HG02588 (cell line): ENCODE measurements around the gene TJP2.
A peak's percentile ranks its signal among the peaks of the same experiment; 100 is the strongest.
"Not testable (repeated sequence)": the region's sequence is repeated elsewhere in the genome, so short reads cannot be mapped to it uniquely, and the experiment has no call there.

Experiments used
- ATAC-seq: cut with Tn5 transposase; IDR thresholded peaks from one replicate; pipeline ENCODE4 v1.9.1; 2021; ENCODE audit warnings: mild to moderate bottlenecking, moderate library complexity; ENCODE audit not compliant: unreplicated experiment

TJP2 gene

GRCh38 chr9:69279084-69279731 lies 105.1 kb downstream of the TJP2 start:
- peak; percentile 69 for ATAC-seq

DNA sequence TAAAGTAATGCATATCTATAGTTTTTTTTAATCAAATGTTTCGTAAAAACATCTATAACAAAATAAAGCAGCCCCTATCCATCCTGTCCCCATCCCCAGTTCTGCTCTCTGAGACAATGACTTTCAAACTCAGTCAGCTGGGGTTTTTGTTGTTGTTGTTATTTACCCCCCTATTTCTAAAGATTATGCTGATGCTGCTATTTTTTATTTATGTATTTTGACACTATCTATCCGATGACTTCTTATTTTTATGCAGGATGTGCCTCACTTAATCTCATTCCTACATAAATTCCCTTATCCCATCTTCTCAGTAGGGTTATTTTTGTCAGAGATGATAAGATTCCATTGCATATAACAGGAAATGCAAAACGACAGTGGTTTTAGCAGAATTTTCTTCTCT lies 105.7 kb downstream of the TJP2 start:
- ATAC-seq = no peak

DNA sequence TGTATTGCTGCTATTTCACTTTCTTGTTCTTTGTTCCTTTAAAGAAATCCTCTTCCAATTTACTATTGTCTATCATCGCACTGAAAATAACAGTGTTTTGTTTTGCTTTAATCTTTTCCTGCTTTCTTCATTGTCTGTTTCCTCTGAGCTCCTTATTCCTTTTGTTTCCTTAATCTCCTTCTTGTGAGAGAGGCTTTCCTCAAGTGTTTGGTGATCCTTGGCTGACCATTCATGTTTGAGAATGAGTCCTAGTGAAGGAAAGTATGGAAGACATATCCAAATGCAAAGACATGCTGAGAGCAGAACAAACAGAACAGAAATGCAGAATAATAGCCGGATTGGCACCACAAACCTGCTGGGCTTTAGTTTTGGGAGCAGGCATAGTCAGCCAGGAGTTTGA lies 108.9 kb downstream of the TJP2 start:
- ATAC-seq = no peak

- ATAC-seq = no peak
Measured at GRCh38 chr9:69292078-69292477, 118.0 kb downstream of the TJP2 start.

DNA sequence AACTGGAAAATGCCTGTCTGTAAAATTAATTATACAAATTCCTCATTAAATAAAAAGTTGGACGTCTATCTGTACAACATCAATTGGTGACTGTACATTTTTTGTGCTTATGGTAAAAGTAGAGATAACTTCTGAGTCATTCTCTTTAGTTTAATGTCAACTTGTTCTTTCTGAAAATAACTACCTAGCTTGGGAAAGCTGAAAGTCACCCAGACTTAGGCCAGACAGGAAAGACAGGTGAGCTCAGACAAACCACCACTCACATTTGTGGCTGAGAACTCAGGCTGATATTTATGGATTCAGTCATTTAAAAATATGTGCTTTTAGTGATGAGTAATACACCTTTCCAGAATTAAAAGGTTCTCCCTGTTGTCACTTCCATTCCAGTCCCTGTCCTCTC lies 119.1 kb downstream of the TJP2 start:
- no peak for ATAC-seq

DNA sequence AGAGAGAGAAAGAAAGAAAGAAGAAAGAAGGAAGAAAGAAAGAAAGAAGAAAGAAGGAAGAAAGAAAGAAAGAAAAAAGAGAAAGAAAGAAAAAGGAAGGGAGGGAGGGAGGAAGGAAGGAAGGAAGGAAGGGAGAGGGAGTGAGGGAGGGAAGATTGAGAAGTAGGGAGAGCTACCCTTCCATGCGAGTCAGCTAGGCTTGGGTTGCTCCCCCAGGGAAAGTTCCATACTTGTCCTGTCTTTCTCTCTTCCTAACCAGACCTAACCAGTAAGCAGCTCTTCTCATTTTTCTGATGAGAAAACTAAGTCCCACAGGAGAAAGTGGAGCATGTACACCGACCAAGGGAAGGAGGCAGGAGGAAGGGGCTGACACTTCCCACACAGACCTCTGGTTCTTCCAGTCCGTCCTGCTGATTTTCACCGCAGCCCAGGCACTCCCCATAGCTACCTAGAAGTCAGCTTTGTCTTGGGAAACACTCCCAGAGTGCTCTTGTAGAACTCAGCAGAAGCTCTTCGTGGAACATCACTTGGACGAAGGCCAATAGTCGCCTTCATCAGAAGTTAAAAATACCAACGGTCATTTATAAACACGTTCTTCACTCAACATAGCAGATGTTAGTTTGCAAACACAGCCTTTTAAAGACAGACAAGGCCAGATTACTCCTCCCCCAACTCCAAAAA lies 121.9 kb downstream of the TJP2 start:
- no peak for ATAC-seq

DNA sequence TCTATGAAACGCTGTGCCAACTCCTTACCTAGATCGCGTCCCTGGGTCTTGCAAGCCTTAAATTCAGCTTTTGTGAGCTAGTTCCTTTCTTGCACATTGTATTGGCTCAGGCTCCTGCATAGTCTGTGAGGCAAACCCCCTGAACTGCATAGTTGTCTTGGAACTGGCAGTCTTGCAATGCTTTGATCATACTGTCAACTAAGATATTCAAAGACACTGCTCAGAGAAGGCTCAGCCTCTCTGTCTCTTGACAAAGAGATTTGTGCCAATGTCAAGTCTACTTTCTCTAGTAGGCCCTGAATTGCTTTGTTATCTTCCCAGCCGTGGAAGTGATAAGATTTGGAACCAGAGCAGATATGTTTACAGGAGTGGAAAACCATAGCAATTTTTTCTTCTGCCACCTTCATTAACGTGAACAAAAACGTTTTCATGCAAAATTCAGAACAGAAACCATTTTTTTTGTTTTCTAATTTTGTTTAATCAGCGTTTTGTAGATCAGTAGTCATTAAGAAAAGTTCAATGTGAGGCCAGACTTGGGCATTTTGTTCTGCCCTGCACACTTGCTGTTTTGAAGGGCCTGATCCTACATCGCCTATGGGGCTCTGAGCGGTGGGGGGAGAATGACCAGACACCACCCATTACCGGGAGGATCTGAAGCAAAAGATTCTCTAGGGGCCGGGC lies 123.4 kb downstream of the TJP2 start:
- ATAC-seq = no peak

GRCh38 chr9:69299315-69299714 lies 125.2 kb downstream of the TJP2 start:
- ATAC-seq = no peak

DNA sequence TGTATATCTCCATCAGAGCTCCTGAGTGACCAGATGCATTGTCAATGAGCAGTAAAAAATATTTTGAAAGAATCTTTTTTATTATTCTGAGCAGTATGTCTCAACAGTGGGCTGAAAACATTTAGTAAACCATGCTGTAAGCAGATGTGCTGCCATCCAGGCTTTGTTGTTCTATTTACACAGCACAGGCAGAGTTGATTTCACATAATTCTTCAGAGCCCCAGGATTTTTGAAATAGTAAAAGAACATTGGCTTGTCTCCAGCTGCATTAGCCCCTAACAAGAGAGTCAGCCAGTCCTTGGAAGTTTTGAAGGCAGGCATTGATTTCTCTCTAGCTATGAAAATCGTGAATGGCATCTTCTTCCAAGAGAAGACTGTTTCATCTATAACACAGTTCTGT lies 125.7 kb downstream of the TJP2 start:
- ATAC-seq = no peak

GRCh38 chr9:69303331-69303730 lies 129.3 kb downstream of the TJP2 start:
- ATAC-seq = no peak

DNA sequence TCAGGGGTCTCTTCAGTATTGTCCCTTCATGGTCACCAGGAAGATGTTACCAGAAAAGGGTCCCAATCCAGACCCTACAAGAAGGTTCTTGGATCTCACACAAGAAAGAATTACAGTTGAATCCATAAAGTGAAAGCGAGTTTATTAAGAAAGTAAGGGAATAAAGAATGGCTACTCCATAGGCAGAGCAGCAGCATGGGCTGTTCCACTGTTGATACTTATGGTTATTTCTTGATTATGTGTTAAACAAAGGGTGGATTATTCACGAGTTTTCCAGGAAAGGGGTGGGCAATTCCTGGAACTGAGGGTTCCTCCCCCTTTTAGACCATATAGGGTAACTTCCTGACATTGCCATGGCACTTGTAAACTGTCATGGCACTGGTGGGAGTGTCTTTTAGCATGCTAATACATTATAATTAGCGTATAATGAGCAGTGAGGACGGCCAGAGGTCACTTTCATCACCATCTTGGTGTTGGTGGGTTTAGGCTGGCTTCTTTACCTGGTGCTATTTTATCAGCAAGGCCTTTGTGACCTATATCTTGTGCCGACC lies 132.9 kb downstream of the TJP2 start:
- ATAC-seq = not testable (repeated sequence)

DNA sequence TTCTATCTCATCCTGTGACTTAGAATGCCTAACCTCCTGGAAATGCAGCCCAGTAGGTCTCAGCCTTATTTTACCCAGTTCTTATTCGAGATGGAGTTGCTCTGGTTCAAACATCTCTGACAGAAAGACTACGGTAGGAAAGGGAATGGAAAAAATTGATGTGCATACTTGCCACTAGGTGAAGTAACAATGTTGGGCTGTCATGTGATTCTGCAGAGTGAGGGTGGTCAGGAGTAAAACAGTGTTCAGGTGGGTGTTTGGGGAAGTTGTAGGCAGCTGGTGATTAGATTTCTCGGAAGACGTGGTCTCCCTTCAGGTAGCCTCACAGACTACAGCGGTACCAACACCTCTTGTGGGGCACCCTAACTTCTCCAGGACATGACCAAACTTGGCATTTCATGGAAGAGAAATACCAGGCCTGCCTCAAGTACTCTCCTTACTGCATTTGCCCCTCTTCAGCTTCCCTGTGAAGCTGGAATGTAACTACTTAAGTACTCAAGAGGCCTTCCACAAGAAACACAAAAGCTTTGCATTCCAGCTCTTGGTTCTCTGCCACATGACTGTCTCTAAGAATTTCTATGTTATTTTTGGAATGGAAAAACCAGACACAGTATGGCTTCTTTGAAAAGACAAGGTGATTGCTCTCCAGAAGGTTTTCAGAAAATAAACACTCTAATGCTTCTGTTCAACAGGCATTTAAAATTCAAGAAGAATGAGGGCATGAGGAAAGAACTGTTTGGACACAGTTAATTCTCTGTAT lies 133.5 kb downstream of the TJP2 start:
- ATAC-seq = no peak

GRCh38 chr9:69308206-69308931 lies 134.3 kb downstream of the TJP2 start:
- no peak for ATAC-seq

GRCh38 chr9:69313175-69313574 lies 139.1 kb downstream of the TJP2 start:
- ATAC-seq = no peak

DNA sequence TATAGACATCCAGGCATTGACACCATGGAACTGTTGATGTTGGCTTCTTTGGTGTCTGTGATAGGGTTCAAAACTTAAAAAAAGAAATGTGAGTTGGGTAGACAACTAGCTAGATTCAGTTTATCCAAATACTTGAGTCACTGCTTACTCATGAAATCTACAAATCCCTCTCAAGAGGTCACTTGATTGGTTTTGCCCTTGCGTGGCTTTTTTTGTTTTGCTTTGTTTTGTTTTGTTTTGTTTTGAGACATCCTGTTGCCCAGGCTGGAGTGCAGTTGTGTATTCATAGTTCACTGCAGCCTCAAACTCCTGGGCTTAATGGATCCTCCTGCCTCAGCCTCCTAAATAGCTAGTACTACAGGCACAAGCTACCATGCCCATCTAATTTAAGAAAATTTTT lies 140.5 kb downstream of the TJP2 start:
- ATAC-seq = no peak

DNA sequence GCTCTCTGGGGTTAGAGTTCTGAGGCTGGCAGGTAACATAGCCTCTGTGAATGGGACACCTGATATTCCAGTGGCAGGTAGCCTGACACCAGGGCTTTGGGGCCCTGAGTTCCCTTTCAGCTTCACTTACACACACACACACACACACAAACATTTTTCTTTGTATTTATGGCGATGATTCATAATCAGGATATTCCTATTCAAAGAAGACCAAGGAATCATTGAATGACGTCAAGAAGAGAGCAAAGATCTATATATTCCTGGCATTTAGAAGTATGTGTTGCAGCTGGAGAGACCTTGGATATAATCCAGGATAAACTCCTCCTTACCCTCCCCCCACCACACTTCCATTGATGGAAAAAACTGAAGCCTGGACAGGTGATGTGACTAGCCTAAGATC lies 143.0 kb downstream of the TJP2 start:
- ATAC-seq = no peak

DNA sequence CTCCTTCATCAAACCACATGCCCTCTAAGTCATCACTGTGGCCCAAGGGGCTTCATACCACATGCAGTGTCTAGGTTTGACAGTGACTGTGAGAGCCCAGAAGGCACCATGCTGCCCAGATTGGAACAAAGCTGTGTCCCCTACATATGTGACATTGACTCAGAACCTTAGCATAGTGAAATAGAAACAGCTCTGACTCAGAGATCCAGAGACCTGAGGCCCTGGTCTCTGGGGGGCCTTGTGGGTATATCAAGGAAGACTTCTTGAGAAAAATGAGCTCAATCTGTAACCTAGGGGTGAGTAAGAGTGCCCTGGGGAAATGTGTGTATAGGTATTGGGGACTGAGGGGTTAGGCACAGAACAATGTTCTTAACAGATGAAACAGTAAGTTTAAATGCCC lies 143.8 kb downstream of the TJP2 start:
- peak; percentile 83 for ATAC-seq

DNA sequence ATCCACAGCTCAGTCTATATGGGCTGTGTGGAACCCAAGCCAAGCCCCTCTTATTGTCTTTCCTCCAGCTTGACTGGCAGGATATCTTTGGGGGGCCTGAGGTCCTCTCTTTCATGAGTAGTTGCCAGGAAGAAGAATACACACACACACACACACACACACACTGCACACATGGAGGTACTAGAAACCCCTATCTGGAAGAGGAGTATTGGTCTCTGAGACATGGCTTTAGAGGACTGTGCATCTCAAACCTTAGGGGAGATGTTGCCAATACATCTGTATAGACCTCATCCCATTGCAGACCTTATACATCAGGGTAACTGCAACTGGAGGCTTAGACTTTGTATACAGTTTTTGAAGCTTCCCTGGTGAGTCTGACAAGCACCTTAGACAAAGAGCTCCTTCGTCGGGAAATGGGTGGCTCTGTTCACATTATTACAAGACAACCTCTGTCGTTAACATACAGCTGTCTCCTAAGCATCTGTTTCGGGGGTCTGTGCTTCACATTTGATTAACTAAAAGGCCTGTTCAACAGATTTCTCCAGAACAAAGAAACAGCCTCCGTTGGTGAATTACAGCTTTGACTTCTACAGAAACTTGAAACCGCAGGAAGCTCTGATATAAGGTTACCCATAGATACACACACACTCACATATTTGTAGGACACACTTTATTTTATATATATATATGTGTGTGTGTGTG lies 145.4 kb downstream of the TJP2 start:
- no peak for ATAC-seq

- ATAC-seq = no peak
Measured at GRCh38 chr9:69322256-69322655, 148.2 kb downstream of the TJP2 start.

DNA sequence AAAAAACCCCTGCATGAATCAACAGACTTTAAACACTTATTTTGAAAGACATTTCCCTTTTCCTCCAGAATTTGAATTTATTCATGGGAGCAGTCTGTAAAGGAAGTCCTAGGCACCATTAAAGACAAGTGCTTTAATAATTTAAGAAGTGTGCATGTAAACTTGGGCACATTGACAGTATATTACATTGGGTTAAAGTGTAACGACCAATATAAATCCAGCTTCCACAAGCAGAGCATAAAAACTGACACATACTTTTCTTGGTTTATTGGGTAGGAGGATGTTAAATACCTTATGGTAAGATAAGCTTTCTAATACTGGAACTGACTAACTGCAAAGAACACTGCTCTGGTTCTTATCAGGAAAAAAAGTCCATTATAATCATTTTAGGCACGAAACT lies 149.8 kb downstream of the TJP2 start:
- ATAC-seq = no peak
